ENCODE measurements around the gene LGR6. TPM values are rescaled to one million over a fixed set of nuclear protein-coding genes. Genes with fewer than 3 reads are reported as not detected.

Gene LGR6
- total and polyA plus RNA-seq, 2 of the 8 experiments (the other 6 are each of a cell fraction or from before 2014, with no cell fraction given), result 0.50 to 1.0 TPM

DNA sequence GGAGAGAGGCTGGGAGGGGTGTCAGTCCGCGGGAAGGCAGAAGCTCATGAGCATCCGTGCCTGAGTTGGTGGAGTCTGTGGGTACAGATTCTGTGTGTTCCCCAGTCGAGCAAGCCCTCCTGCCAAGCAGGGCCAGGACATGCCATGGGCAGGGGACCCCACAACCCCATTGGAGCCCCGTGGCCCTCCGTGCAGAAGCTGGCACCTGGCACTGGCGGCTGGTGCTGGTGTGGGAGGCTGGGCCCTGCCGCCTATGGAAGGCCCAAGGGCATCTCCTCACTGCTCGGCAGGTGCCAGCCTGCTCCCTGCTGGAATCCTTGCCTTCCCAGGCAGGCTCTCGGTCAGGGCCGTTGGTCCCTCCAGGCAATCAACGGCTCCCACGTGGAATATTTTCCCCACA lies 74.4 kb downstream of the LGR6 start (continued):
- TF ChIP-seq CHD1 (IDR thresholded peaks at IDR 0.05; ENCODE audit: low read depth, low read length) (no peak), CBX8 (IDR thresholded peaks at IDR 0.05; ENCODE audit: borderline replicate concordance, low read depth, low read length) (no peak), SIX5 (IDR thresholded peaks at IDR 0.05; ENCODE audit: low read depth, low read length) (no peak), GABPA (IDR thresholded peaks at IDR 0.05; ENCODE audit: borderline replicate concordance, insufficient read depth, low read length) (no peak), POLR2AphosphoS5 (IDR thresholded peaks at IDR 0.05; ENCODE audit: low read depth, low read length) (no peak), CBX5 (IDR thresholded peaks at IDR 0.05; ENCODE audit: low read depth, low read length) (no peak), POU5F1 (IDR thresholded peaks at IDR 0.05; ENCODE audit: low read depth, low read length) (no peak), TAF7 (optimal IDR thresholded peaks at IDR 0.05; ENCODE audit: borderline replicate concordance, low read depth, low read length) (no peak), CTBP2 (IDR thresholded peaks at IDR 0.05; ENCODE audit: borderline replicate concordance, insufficient read depth, insufficient read length, low read length) (no peak)
